ENCODE measurements around the gene PSMD3.

DNA sequence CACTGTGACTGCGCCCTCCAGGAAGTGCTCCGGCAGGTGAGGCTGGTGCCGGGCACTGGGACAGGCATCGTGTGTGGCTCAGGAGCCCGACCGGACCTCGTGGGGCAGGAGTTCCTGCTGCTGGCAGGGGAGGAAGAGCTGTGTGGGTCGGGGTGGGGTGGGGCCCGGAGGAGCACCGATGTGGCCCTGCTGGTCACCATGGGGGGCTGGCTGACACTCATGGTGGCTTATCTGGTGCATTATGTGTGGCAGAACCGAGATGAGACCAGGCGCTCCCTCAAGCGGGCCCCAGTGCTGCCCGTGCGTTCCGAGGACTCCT is 36.3 kb upstream of the PSMD3 start:
- no peak for TF ChIP-seq POLR2AphosphoS5 (IDR thresholded peaks at IDR 0.05)
- TF ChIP-seq, protein P1, sequence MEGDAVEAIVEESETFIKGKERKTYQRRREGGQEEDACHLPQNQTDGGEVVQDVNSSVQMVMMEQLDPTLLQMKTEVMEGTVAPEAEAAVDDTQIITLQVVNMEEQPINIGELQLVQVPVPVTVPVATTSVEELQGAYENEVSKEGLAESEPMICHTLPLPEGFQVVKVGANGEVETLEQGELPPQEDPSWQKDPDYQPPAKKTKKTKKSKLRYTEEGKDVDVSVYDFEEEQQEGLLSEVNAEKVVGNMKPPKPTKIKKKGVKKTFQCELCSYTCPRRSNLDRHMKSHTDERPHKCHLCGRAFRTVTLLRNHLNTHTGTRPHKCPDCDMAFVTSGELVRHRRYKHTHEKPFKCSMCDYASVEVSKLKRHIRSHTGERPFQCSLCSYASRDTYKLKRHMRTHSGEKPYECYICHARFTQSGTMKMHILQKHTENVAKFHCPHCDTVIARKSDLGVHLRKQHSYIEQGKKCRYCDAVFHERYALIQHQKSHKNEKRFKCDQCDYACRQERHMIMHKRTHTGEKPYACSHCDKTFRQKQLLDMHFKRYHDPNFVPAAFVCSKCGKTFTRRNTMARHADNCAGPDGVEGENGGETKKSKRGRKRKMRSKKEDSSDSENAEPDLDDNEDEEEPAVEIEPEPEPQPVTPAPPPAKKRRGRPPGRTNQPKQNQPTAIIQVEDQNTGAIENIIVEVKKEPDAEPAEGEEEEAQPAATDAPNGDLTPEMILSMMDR (IDR thresholded peaks at IDR 0.05): no peak

Measured in upper lobe of left lung (tissue), 4 donors.